NCI-H187 (cell line): ENCODE results near the gene MAP3K7CL.

Source experiments
- DNase-seq, 2 experiments: peaks; one replicate each; lab custom pipeline; 2025; lab: John Stamatoyannopoulos, UW

The MAP3K7CL gene, protein sequence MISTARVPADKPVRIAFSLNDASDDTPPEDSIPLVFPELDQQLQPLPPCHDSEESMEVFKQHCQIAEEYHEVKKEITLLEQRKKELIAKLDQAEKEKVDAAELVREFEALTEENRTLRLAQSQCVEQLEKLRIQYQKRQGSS

DNA sequence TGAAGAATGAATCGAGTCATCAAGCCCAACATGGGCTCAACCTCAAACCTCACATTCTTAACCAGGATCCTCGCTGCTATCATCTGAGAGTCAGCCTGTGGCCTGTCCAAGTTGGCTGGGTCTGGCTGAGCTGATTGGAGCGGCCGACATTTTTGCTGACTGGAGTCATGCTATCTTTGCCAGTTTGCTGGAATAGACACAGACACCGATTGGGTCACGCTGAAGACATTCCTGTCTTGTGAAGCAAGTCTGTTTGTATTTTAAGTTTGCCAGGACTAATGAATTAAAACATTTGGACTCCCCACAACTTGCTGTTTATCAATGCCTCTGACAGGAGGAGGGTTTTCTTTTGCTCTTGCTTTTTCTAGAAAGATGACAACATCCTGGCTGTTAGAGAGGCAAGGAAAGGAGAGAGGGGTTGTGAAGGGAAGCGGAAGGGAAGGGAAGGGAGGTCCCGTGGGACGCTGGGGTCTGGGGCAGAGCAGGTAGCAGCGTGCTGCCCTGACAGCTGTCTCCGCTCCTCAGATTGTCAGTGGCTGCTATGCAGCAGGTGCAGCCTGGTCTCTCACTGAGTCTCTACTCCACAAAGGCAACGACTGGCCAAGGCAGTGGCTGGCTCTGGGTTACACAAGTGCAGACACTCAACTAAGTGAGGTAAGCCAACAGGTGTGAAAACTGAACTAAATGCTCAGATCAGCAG lies at the start of gene MAP3K7CL:
TSS of gene MAP3K7CL (plus strand) at position 375 of the 700 bp plus-strand sequence. CDS start 2,701 bp downstream, outside the sequence.
- no peak for DNase-seq

DNA sequence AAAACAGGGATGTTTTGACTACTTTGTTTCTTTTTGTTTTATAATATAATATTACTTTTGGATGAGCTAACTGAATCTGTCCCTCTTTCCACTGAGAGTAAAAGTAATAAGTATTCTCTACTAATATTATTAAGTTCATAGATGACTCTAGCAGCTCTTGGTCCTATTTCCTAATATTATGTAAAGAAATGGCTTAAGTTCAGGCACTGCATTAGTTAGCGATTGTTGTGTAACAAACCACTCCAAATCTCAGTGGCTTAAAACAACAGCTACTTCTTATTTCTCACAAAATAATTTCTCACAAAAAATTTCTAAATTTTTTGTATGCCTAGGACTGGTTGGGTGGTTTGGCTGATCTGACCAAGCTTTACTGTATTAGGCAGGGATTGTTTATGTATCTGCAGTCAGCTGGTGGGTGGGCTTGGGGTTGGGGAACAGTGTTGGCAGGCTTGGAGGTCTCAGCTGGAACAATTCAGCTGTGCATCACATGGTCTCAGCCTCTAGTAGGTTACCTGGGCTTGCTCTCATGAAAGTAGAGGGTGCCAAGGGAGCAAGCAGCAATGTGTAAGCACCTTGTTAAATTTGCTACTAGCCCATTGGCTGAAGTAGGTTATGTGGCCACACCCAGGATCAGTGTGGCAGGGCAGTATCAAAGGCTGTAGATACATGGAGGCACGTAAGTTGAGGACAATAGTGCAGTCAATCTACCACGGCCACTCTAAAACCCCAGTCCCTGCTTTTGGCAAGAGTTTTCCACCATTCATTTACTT lies 48.2 kb upstream of the MAP3K7CL start:
- DNase-seq = no peak

DNA sequence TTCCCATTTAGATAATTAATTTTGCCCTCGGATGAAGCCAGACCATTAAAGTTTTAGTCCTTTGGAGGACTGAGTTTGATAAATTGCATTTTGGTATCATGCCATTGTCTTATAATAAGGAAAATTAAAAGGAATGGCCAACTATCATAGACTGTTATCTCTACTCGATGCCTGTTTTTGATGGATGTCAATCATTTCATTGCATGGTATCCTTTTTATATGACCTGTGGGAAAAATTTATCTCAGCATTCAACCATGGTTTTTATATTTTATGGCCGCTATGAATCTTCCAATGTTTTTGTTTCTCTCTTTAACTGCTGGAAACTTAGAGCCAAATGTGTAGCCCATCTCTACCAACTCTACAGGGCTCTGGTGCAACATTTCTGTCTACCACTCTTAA lies 47.1 kb upstream of the MAP3K7CL start:
- DNase-seq = no peak

DNA sequence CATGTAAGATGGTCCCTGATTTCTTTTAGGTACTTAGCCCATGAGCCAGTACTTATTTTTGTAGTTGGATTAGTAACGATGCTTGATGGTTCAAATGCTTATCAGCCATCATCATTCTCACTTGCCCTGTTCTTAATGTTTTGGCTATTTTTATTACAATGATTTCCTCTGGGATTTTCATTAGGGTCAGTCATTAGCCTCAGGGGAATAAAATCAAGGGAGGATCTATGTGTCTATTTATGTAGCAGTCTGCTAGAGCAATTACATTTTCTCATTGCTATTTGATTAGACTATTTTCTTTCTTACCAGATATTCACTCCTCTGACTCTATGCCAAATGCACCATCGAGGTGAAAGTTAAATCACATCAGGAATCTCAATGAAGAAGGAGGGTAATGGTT lies 46.1 kb upstream of the MAP3K7CL start:
- DNase-seq = no peak

DNA sequence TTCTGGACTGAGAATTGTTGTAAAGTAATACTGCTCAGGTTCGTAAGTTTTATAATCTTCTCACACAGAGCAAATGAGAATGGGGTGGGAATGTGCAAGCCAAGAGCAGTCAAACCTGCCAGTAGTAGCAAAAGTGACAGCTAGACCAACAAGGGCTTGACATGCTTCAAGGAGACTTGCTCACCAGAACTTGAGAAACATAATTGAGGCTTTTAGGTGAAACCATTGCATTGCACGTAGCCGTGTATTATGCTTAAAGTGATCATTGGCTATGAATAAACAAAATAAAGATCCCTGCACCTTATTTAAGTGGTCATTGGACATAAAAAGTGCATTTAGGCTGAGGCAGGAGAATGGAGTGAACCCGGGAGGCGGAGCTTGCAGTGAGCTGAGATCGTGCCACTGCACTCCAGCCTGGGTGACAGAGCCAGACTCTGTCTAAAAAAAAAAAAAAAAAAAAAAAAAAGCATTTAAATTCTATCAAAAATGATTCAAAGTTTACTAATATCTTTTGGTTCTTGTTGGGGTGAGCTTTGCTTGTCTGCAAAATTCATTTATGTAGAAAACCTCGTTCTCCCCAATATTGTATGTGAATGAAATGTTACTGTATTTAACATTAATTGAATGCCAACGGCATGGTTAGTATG lies 45.2 kb upstream of the MAP3K7CL start:
- no peak for DNase-seq

DNA sequence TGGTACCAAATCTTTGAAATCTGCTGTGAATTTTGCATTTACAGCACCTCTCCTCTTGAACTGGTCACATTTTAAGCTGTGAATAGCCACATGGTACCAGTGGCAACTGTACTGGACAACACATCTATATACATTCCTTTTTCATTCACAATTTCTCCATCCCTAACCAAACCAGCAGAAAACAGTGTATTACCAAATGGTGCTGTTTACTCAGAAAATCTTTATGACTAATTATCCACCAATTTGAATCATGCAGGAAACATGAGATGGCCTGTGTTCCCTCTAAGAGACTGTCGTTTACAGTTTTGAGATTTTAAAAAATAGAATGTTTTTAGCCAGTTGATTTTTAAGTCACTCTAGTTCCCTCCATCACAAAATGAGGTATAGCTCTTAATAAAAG lies 39.4 kb upstream of the MAP3K7CL start:
- DNase-seq = no peak

DNA sequence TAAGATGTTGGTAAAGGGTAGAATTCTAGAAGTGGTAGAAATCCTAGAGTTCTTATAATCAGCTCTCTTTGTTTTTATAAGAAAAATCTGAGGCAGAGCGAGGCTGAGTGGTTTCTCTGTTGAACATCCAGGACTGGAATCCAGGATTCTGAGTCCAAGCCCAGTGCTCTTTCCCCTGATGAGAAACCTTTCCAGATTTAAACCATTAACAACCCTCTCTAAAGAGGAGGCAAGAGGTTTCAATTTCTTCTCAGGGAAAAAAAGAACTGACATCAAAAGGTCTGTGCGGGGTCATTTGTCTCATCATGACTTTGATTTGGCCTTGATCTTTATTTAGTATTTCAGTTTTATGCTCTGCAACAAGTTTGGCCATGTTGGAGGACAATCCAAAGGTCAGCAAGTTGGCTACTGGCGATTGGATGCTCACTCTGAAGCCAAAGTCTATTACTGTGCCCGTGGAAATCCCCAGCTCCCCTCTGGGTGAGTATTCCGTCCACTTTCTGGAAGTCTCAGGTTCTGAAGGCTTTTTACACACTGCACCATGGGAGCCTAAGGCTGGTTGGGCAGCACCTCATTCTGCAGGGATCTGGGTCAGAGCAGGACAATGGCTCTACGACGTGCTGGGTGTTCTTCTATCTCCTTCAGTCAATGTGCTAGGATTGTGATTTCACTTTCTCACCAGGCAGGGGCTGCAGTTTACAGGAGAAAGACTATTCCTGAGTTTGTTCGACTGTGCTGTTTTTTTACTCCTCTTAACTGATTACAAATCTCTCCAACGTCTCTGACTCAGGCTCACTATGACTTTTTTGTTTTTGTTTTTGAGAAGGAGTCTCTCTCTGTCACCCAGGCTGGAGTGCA lies 38.1 kb upstream of the MAP3K7CL start:
- no peak for DNase-seq

DNA sequence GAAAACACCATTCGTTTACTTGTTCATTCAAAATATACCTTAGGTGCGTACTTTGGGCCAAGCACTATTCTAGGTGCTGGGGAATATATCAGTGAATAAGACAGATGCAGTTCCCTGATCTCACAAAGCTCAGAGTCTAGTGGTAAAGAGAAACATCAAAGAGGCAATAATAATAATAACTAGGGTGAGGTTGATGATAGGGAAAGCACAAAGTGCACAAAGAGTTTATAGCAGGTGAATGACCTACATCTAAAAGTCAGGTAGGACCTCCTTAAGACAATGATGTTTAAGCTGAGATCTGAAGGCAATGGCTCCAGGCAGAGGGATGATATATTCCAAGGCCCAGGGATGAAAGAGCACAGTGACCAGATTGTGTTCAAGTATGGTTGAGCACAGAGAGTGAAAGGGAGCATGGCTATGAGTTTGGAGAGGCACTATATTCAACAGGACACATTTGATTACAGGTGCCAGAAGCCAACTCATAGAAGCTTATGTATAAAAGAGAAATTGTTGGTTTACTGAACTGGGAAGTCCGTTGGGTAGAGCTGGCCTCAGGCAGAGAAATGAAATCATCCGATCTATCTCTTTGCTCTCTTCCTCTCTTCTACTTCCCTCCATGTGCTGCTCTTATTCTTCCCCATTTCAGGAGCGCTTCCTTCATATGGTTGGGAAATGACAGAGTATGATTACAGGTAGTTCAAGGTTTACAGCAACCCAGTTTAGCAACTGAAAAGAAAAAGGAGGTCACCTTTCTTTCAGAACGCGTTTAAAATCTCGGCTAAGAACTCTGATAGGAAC lies 34.0 kb upstream of the MAP3K7CL start:
- DNase-seq = no peak

DNA sequence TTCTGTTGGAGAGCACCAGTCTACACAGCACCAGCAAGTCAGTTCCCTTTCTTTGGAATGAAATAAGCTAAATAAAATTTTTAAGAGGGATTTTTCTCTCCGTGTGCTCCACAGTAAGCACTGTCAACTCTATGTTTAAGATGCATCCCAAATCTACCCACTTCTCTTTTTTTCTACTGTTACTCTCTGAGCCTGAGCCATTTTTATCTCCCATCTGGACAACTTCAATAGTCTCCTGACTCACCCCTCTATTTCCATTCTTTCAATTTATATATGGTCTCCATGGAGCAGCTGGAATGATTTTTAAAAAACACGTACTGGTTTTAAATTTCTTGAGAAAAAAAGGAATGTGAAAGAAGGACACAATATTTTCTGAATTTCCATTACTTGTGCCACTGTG lies 32.3 kb upstream of the MAP3K7CL start:
- DNase-seq = no peak

DNA sequence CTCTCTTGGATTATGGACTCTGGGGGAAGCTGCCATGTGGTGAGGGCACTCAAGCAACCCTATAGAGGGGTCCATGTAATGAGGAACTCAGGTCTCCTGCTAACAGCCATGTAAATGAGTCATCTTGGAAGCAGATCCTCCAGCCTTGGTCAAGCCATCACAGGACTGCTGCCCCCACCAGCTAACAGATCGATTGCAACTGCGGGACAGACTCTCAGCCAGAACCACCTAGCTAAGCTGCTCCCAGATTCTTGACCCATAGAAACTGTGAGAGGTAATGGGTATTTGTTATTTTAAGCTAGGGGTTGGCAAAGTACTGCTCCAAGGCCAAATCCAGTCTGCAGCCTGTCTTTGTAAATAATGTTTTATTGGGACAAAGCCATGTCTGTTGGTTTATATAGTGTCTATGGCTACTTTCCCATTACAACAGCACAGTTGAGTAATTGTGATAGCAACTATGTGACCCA lies 27.6 kb upstream of the MAP3K7CL start:
- no peak for DNase-seq

DNA sequence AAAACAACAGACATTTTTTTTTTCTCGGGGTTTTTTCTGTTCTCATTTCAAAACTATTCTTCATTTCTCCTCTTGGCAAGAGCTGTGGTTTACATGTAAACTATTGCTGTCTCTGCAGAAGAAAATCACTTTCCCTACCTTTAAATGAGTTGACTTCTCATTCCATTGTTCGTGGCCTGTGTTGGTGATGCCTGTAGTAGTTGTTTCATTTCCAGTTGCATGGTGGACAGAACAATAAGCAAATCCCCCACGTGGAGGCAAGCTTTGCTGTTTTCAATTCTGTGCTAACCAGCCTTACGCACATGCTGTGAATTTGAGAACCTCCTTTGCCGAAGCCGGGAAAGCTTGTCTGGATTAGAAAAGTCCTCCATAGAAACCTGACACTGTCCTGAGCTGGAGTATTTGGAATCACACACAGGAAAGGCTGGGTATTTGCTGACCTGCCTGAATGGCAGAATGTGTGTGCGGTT lies 26.2 kb upstream of the MAP3K7CL start:
- DNase-seq = peak; percentile 16 to 25

DNA sequence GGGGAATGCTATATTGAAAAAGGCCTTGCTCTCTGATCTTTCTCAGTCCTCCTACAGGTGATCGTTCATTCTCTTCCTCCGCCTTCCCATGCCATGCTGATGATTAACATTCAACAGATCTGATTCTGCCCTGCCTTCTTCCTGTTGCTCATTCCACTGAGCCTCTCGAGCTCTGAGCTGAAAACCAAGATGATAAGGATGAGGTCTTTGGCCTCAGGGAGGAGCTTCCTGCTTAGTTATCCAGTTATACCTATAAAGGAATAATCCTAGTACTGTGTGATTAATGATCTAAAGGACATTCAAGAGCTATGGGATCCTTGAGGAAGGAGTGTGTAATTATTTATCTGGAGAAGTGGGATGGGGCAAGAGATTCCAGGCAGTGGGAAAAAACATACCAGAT lies 25.2 kb upstream of the MAP3K7CL start:
- no peak for DNase-seq

DNA sequence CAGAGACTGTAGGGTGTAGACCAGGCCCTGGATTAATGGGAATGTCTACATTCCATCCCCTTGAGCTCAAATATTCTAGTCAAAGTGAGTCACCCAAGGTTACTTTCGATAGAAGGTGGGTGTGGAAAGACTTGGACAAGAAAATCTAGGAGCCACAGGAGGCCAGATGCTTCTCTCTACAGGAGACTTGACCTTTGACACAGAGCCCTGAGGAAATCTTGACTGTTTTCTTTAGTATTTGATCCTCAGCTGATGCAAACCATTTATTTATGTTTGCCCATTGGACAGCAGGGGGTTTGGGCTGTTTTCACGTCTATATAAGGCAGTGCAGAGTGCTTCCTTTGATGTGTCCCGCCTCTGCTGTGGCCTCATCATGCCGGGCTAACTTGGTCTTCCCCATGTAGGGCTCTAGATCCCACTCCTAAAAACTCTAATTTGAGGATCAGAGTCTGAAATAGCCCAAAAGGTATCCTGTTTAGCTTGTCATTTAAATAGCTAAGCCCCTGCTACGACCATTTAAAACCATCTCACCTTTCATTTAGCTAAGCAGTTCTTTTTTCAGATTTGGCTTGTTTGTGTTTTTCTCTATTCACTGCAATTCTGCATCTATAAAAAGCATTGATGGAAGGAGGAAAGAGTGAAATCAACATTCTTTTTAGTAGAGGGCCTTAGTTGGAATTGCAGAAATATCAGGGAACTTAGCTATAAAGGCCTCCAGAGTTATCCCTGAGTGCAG lies 15.5 kb upstream of the MAP3K7CL start:
- DNase-seq = no peak

DNA sequence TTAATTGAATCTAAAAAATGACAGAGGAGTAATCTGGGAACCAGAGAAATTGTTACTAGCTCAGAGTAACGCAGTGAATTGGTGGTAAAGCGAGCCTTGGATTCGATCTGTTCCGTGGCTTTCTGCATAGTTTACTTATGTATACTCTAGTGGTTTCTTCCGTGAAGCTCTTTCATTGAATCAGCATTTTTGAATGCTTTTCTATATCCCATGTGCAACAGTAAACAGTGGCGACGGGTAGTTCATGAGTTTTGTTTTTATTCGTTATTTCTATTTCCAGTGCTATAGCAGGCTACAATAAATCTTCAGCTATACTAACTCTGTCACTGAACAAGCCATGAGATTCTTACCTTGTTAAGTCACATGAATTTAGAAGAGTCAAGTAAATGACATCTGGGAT lies 14.5 kb upstream of the MAP3K7CL start:
- DNase-seq = no peak

DNA sequence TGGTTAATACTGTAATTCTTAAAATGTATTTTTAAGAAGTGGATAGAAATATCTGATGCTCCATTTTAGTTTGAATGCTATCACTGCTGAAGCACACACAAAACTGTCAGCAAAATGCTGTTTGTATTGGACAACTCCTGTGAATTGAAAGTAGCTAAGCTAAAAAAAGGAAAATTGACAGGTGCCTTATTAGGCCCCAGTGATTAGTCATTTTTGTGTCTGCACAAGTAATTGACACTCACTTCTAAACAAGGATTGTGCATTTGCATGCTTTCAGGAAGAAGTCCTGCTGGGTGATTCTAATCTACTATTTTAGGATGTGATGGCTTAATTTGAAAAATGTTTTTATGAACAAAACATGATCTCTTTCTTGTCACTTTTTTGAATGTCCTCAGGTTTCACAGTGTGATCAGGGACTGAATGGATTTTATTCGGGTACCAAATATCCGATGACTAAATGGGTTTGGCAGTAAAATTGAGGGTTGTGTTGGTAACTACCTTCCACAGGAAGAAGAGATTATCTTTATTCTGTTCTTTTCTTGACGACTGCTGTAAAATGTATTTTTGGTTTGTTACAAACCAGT lies 13.0 kb upstream of the MAP3K7CL start:
- no peak for DNase-seq

DNA sequence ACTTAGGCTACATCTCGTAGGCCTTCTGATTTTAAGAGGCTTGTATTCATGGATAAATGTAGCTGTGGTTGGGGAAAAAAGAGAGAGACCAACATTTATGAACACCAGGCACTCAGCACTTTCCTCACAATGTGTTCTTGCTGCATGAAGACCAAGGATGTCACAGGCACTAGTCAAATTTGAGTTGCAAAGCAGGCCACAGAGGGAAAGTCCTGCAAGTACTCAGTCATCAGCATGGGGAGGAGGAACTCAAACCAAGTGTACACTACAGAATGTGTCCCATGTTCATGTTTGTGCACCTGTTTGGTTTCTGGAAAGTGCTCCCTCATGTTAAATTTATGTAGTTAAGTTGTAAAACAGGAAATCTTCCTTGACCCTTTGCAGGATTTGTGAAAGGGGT lies 8.7 kb upstream of the MAP3K7CL start:
- no peak for DNase-seq

DNA sequence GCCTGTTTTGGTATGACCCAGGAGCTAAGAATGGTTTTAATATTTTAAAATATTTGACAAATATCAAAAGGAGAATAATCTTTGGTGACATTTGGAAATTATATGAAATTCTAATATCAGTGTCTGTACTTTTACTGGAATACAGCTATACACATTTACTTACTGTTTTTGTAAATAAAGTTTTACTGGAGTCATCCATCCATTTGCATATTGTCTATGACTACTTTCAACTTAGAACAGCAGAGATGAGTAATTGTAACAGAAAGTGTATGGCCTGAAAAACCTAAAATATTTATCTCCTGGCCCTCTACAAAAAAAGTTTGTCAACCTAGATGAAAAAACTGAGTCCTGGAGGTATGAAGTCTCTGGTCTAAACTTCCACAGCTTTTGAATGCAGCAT lies 5.8 kb upstream of the MAP3K7CL start:
- no peak for DNase-seq

DNA sequence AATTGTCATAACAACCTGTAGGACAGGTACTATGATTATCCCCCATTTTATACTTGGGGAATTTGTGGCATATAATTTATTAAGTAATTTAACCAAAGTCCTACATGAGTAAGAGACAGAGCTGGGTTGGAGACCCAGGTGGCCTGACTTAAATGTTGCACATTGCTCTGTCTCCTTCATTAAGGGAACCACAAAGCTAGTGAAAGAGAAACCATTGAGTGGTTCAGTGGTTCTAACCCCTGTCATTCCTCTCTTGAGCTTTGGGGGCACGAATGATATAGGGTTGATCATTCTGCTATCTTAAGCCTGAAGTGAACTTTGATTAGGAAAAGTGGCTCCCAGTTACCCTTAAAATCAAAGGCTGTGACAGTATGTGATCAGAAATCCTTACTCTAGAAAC lies 5.3 kb upstream of the MAP3K7CL start:
- no peak for DNase-seq

DNA sequence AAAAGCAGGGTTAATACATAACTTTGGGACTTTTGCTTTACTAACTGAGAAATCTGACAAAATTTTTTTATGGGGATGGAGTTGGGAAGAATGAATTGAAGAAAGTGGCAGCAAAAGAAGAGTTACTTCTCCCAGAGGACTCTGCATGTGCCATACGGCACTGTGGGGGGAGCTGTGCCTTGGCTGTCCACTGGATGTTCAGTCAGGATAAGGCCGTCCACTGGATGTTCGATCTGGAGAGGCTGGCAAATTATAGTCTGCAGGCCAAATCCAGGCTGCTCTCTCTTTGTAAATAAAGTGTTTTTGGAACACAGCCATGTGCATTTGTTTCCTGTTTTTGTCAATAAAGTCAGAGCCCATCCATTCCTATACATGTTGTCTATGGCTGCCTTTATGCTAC lies 4.5 kb upstream of the MAP3K7CL start:
- DNase-seq = no peak

DNA sequence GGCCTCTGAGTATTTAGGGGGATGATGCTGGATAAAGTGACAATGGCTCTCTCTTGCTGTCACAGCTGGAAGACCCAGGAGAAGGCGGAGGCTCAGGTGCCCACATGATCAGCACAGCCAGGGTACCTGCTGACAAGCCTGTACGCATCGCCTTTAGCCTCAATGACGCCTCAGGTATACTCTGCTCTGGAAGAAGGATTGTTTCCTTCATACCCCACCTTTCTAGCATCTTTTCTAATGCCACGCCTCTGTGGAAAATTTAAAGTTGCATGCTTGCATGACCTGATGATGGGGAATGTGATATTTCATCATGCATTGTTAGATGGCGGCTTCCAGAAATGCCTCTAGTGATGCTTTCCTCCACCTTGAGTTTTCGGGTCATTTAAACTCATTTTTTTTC lies 2.8 kb downstream of the MAP3K7CL start:
- DNase-seq = no peak
